ENCODE data around the gene LHPP.
"Not testable (repeated sequence)": the region's sequence is repeated elsewhere in the genome, so short reads cannot be mapped to it uniquely, and the experiment has no call there.

LHPP gene

DNA sequence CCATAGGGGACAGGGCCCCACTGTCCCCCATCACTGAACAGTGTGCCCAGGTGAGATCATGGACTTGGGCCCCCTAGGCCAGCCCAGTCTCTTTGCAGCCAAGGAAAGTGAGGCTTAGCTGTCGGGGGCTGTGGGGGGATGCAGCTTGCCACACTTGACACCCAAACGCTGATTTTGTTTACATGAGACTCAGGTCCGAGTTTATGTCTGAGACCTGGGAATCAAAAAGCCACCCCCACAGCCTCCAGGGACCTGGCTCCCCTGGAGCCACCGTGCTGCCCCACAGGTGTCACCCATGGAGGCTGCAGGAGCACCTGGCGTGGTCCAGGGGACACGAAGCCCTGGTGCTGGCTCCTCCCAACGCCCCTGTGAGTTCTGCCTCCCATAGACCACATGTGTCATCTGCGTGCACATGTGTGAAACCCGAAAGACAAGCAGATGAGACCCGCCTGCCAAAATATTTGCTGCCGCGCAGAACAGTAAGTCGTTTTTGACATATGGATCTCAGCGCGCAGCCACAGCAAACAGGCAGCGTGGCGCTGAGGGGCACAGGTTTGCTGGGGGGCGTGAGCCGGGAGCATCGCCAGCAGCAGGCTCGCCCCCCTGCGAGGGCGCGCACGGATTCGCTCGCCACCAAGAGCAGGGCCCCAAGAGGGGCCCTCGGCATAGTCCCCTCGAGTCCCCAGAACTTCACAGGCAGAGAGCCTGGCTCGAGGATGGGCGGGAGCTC is 112.3 kb downstream of the LHPP start:
- DNase-seq (ENCODE audit: low read depth): no peak

- DNase-seq (ENCODE audit: low read depth): no peak
Measured at GRCh38 chr10:124574456-124575070, 112.9 kb downstream of the LHPP start.

GRCh38 chr10:124575107-124576035 is 113.7 kb downstream of the LHPP start:
- DNase-seq (ENCODE audit: low read depth): no peak

DNA sequence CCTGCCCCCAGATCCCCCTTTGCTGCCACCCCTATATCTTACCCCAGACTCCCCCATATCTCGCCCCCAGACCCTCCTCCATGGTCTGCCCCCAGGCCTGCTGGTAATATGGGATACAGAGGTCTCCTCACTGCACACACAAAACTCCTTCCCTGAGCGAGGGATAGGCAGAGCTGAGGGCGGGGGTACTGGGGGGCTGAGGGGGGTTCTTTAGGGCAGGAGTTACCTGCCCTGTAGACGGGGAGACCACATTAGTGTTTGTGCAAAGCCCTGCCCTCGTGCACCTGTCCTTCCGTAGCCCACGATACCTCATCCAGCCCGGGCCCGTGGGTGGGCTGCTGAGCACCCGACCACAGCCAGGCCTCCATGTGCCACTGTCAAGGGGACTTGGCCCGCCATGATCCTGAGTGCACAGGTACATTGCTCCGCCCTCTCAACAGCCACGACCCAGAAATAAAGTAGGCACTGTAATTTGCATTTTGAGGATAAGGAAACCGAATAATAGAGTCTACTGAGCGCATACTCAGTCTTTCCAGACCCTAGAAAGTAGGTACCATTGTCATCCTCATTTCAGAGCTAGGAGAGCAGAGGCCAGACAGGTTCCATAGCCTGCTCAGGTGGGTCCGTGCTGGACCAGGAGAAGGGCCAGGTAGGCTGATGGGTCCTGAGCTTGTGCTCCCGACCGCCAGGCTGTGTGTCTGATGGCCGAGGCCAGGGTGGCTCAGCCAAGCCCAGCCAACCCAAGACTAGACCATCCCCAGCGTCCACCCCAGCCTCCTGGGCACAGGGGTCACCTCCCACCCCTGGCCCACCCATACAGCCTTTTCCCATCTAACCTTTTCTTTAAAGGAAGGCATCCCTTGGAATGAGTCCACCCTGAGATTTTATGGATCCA is 115.2 kb downstream of the LHPP start:
- DNase-seq (ENCODE audit: low read depth): no peak

GRCh38 chr10:124577651-124578050 is 116.0 kb downstream of the LHPP start:
- no peak for DNase-seq (ENCODE audit: low read depth)

DNA sequence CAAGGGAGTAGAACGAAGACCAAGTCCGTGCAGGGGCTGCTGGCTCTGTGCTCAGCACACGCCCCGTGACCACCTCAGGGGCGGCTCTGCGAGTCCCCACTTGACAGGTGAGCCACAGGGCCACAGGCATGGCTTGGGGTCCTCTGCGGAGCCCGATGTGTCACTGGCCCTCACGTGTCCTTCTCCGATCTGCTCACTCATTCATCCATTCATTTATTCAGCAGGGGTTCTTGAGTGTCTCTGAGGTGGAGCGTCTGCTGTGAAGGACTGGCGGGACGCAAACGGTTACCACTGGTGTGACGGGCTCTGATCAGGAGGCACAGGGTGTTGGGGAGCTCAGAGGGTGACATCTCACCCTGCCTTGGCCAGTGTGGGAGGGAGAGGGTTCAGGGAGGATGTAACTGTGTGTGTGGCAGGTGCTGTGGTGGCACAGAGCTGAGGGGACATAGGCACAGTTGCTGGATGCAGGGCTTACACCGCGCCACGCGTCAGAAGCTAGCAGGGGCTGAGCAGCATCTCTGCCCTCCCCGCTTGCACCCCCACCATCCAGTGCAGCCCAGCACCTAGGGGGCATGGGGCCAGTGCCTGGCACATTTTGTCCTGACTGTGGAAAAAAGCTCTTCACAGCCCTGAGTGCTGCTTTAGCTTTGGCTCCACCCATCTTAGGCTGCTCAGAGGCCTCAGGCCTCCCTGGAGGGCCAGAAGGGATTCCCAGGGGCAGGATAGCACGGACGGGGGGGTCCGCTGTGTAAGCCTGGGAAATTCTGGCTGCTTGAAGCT is 116.8 kb downstream of the LHPP start:
- no peak for DNase-seq (ENCODE audit: low read depth)

- no peak for DNase-seq (ENCODE audit: low read depth)
Measured at GRCh38 chr10:124579011-124579399, 117.4 kb downstream of the LHPP start.

GRCh38 chr10:124586142-124586541 is 124.5 kb downstream of the LHPP start:
- no peak for DNase-seq (ENCODE audit: low read depth)

- no peak for DNase-seq (ENCODE audit: low read depth)
Measured at GRCh38 chr10:124587811-124588211, 126.2 kb downstream of the LHPP start.

GRCh38 chr10:124588341-124588735 is 126.7 kb downstream of the LHPP start:
- DNase-seq (ENCODE audit: low read depth): not testable (repeated sequence)

GRCh38 chr10:124588736-124589490 is 127.3 kb downstream of the LHPP start:
- DNase-seq (ENCODE audit: low read depth): no peak

GRCh38 chr10:124589491-124590041 is 127.9 kb downstream of the LHPP start:
- DNase-seq (ENCODE audit: low read depth): no peak

- no peak for DNase-seq (ENCODE audit: low read depth)
Measured at GRCh38 chr10:124590216-124591122, 128.8 kb downstream of the LHPP start.

DNA sequence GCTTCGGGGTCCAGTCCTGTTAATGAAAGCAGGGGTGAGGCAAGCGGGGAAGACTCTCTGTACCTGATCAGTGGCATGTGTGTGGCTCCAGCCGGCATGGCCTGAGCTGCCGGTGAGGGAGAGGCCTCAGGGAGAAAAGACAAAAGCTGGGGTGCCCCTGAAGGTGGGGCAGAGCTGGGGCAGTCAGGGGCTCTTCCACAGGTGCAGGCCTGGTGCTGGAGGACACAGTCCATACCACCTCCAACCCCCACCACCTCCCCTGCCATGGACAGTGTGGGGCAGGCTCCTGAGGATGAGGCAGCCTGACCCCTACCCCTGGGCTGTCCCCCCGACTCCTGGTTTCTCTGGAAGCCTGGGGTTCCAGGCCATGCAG is 129.5 kb downstream of the LHPP start:
- no peak for DNase-seq (ENCODE audit: low read depth)

- no peak for DNase-seq (ENCODE audit: low read depth)
Measured at GRCh38 chr10:124592101-124592500, 130.5 kb downstream of the LHPP start.

GRCh38 chr10:124592736-124593430 is 131.3 kb downstream of the LHPP start:
- no peak for DNase-seq (ENCODE audit: low read depth)

GRCh38 chr10:124593431-124593985 is 131.9 kb downstream of the LHPP start:
- DNase-seq (ENCODE audit: low read depth): no peak

GRCh38 chr10:124594240-124594639 is 132.6 kb downstream of the LHPP start:
- no peak for DNase-seq (ENCODE audit: low read depth)
